ENCODE results near the gene RASSF8.

- TF ChIP-seq POLR2AphosphoS5 (IDR thresholded peaks at IDR 0.05) (no peak), CTCF (IDR thresholded peaks at IDR 0.05) (no peak)
Measured at GRCh38 chr12:26043135-26044006, 84.9 kb downstream of the RASSF8 start.
